ENCODE results near the gene FAM25A.

Gene FAM25A

GRCh38 chr10:87064651-87065050, 44.6 kb downstream of the FAM25A start:
- peak; percentile 79 for DNase-seq (ENCODE audit: low spot score)

GRCh38 chr10:87066178-87066577, 46.1 kb downstream of the FAM25A start:
- DNase-seq (ENCODE audit: low spot score), result no peak

- no peak for DNase-seq (ENCODE audit: low spot score)
These were observed 46.8 kb downstream of the FAM25A start for GRCh38 chr10:87066865-87067264.

GRCh38 chr10:87068281-87068680, 48.2 kb downstream of the FAM25A start:
- no peak for DNase-seq (ENCODE audit: low spot score)

GRCh38 chr10:87072449-87072848, 52.4 kb downstream of the FAM25A start:
- no peak for DNase-seq (ENCODE audit: low spot score)
